Measurements from ENCODE around the gene OR11H6. TPM values are rescaled to one million over a fixed set of nuclear protein-coding genes. Genes with fewer than 3 reads are reported as not detected.

The OR11H6 gene
- total and polyA plus RNA-seq, 2 donors (not counting 3 experiments of a cell fraction or from before 2014, with no cell fraction given): not detected

DNA sequence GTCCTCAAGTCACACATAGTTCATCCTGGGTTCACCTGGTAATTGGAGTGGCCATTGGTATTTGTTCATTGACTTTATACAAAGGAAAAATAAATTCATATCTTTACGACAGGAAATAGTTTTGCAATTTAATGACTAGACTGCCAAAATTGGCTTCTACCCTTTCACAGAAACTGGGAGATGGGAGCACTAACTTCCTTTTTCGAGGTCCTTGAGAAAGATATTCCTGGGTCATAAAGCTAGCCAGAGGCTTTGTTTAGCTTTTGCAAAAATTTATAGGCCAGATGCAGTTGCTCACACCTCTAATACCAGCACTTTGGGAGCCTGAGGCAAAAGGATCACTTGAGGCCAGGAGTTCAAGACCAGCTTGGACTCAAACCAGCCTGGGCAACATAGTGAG, 43.0 kb upstream of the OR11H6 start:
- Histone ChIP-seq H3K9me1 (replicated peaks; ENCODE audit: control insufficient read depth, extremely low read depth, insufficient read depth, low read length) (no peaks in the 10 kb centered on the region), H3K4me1 (ENCODE audit: control insufficient read depth, extremely low read depth, insufficient read depth, low read length) (no peaks in the 10 kb centered on the region), H2AFZ (ENCODE audit: low read depth, low read length) (no peak overlapping the region), H3K27me3 (ENCODE audit: control insufficient read depth in 2 of 2, insufficient read depth in 2 of 2, low read length in 2 of 2) (no peaks in the 10 kb centered on the region), H3K79me2 (ENCODE audit: control insufficient read depth, insufficient read depth, low read length) (no peaks in the 10 kb centered on the region), H3K9ac (replicated peaks; ENCODE audit: extremely low read depth, insufficient read depth, low read length) (no peak overlapping the region), H3K27ac (ENCODE audit: insufficient read depth, low read depth, low read length) (no peak overlapping the region), H3K9me3 (replicated peaks; ENCODE audit: control insufficient read depth, insufficient read depth, low read length) (peaks cover 7% of the 10 kb centered on the region), H3K36me3 (ENCODE audit: control insufficient read depth in 2 of 2, extremely low read depth in 1 of 2, insufficient read depth in 2 of 2, low read length in 2 of 2) (no peaks in the 10 kb centered on the region), H4K20me1 (replicated peaks; ENCODE audit: control insufficient read depth, extremely low read depth, insufficient read depth, low read length) (no peaks in the 10 kb centered on the region), H3K4me3 (replicated peaks in 1 of 3; ENCODE audit: insufficient read depth in 1 of 3, low read depth in 1 of 3, low read length in 3 of 3) (no peak overlapping the region), H3K4me2 (ENCODE audit: insufficient read depth, low read length) (no peak overlapping the region)
- BruUV-seq (replicated peaks): no TSS peak
- DNase-seq (ENCODE audit: low read depth, low spot score) (no peak), FAIRE-seq (no peak)
- POLR2A ChIA-PET: no interaction called here
- intact Hi-C loops (cut with micrococcal nuclease): no loop called here
- CTCF ChIA-PET: no interaction called here
- dilution Hi-C loops (cut with MboI; ENCODE audit: extremely low pct_ligation_motif_present, low sequenced_read_pairs): no loop called here
- TF ChIP-seq EZH2 (IDR thresholded peaks at IDR 0.05; ENCODE audit: borderline replicate concordance, low read depth, low read length, severe bottlenecking): no peak
- TF ChIP-seq MYC (IDR thresholded peaks at IDR 0.05; ENCODE audit: low read depth, low read length): no peak
- TF ChIP-seq JUN (IDR thresholded peaks at IDR 0.05; ENCODE audit: borderline replicate concordance, insufficient read depth, insufficient read length, low read depth): no peak
- no peak for TF ChIP-seq CTCF (IDR thresholded peaks at IDR 0.05; ENCODE audit: extremely low read depth in 1 of 2, insufficient read depth in 1 of 2, low read depth in 1 of 2, low read length in 2 of 2)
- TF ChIP-seq FOS (IDR thresholded peaks at IDR 0.05; ENCODE audit: borderline replicate concordance, insufficient read depth, low read length): no peak
- no peak for TF ChIP-seq POLR2A (IDR thresholded peaks at IDR 0.05; ENCODE audit: low read depth, low read length)
- TF ChIP-seq GATA2 (IDR thresholded peaks at IDR 0.05; ENCODE audit: insufficient read depth, insufficient read length, low read depth, low read length): no peak
- TF ChIP-seq POLR2AphosphoS5 (IDR thresholded peaks at IDR 0.05; ENCODE audit: insufficient read depth, low read depth, low read length): no peak
- TF ChIP-seq MAX (IDR thresholded peaks at IDR 0.05; ENCODE audit: insufficient read depth, insufficient read length): no peak
